RWPE1 (cell line): Measurements from ENCODE around the gene SPINT2.
"Not testable (repeated sequence)": the region's sequence is repeated elsewhere in the genome, so short reads cannot be mapped to it uniquely, and the experiment has no call there.

ENCODE experiments used
- CTCF ChIA-PET: fragments of 350-600 bp; sonication (Branson Sonifier 250); formaldehyde crosslinking; extraction: SDS; loops from one replicate; lab custom pipeline; 2021; lab: Yijun Ruan, JAX
- POLR2A ChIA-PET: fragments of 400-600 bp; formaldehyde crosslinking; extraction: SDS; loops from one replicate; lab custom pipeline; 2020; ENCODE audit warnings: antibody characterized with exemption; ENCODE audit not compliant: low non-redundant PET; lab: Yijun Ruan, JAX
- DNase-seq: peaks from one replicate; pipeline ENCODE4 v3.0.0; 2012; ENCODE audit warnings: low spot score
- H3K27ac ChIP-seq: fragments of 450-650 bp; 2 replicates; pipeline ENCODE4 v1.5.1; 2017
- CTCF ChIP-seq: fragments of 450-650 bp; conservative IDR thresholded peaks from 2 replicates; pipeline ENCODE4 v1.5.1; 2017; ENCODE audit warnings: low read depth, mild to moderate bottlenecking

SPINT2 gene

GRCh38 chr19:38337360-38337653 is 72.9 kb downstream of the SPINT2 start:
- peak overlapping the region; percentile 94 for H3K27ac ChIP-seq
- DNase-seq, result no peak
- ChIA-PET CTCF (no interaction called here), POLR2A (no interaction called here)
- TF ChIP-seq CTCF, result no peak

DNA sequence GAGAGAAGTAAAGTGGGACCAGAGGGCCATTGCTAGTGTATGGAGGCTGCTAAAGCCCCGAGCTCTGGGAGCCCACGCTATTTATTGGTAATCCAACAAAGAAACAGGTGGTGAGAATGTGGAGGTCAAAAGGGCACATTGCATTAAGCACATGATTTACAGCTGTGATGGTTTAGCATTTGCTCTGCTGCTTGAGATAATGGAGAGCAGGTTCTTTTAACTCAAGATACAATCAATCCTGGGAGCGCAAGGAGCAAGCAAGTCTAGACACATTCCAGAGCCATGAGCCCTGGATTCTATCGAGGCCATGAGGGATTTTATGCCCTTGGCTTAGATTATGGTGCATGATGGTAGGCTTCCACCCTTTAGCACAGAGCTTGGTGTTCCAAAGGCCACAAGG is 74.6 kb downstream of the SPINT2 start:
- DNase-seq, POLR2A ChIA-PET: not testable (repeated sequence)
- CTCF ChIA-PET, result interaction anchor here (0.7 kb wide), 2 partner anchors 15 to 70 kb away, joined by 3 read pairs; no protein-coding TSS in a partner anchor
- 0 out of 2 replicates have a peak overlapping the region, but pooled peaks have one; percentile 36 for H3K27ac ChIP-seq

GRCh38 chr19:38340927-38341326 is 76.6 kb downstream of the SPINT2 start:
- H3K27ac ChIP-seq, result peak overlapping the region; percentile 16; the same call in 1 of the 2 replicates
- TF ChIP-seq CTCF, result no peak
- CTCF ChIA-PET, result no interaction called here
- POLR2A ChIA-PET, result no interaction called here
- DNase-seq, result no peak
